Type B pancreatic cell (in vitro differentiated cells): ENCODE data around the gene CPED1. TPM values are rescaled to one million over a fixed set of nuclear protein-coding genes. Genes with fewer than 3 reads are reported as not detected.

Experiments
- DNase-seq: peaks from one replicate; pipeline ENCODE4 v3.0.0; 2021; ENCODE audit warnings: mixed read lengths; ENCODE audit not compliant: unreplicated experiment; ENCODE audit errors: extremely low spot score
- H3K27ac Mint-ChIP-seq: 2 replicates; pipeline ENCODE4 v1.8.0; 2021; ENCODE audit warnings: mild to moderate bottlenecking, mixed read lengths
- H3K27me3 Mint-ChIP-seq: 2 replicates; pipeline ENCODE4 v1.8.0; 2021; ENCODE audit warnings: mixed read lengths
- H3K36me3 Mint-ChIP-seq: 2 replicates; pipeline ENCODE4 v1.8.0; 2021; ENCODE audit warnings: mixed read lengths
- H3K4me1 Mint-ChIP-seq: one replicate; pipeline ENCODE4 v1.8.0; 2021; ENCODE audit warnings: mixed read lengths; ENCODE audit not compliant: unreplicated experiment
- H3K4me3 Mint-ChIP-seq: 2 replicates; pipeline ENCODE4 v1.8.0; 2021; ENCODE audit warnings: mild to moderate bottlenecking, mixed read lengths
- H3K9me3 Mint-ChIP-seq: 2 replicates; pipeline ENCODE4 v1.8.0; 2021; ENCODE audit warnings: mixed read lengths
- CTCF ChIP-seq: fragments of 200-600 bp; sonication (generic); conservative IDR thresholded peaks from 2 replicates; pipeline ENCODE4 v1.5.0; 2021; ENCODE audit warnings: antibody characterized with exemption, mild to moderate bottlenecking
- total RNA-seq: library from RNA; stranded (reverse); gene quantifications from 2 replicates; pipeline ENCODE4 v1.2.1, GENCODE V29; 2021; ENCODE audit warnings: low replicate concordance

The CPED1 gene
- total RNA-seq, 1 donor from 2014 or later, result 45.4 TPM

GRCh38 chr7:121037957-121038716, 49.6 kb downstream of the CPED1 start:
- H3K9me3 Mint-ChIP-seq, result no peaks in the 10 kb centered on the region
- H3K27ac Mint-ChIP-seq, result no peak overlapping the region
- no peak overlapping the region for H3K4me3 Mint-ChIP-seq
- DNase-seq, result no peak
- H3K27me3 Mint-ChIP-seq, result no peaks in the 10 kb centered on the region
- H3K4me1 Mint-ChIP-seq, result peaks cover 17% of the 10 kb centered on the region
- H3K36me3 Mint-ChIP-seq, result peaks cover 18% of the 10 kb centered on the region
- TF ChIP-seq CTCF, result no peak

- DNase-seq, result no peak
- TF ChIP-seq CTCF, result no peak
- Mint-ChIP-seq H3K27me3 (no peaks in the 10 kb centered on the region), H3K36me3 (peaks cover 19% of the 10 kb centered on the region), H3K4me1 (peaks cover 16% of the 10 kb centered on the region), H3K4me3 (no peak overlapping the region), H3K27ac (no peak overlapping the region), H3K9me3 (no peaks in the 10 kb centered on the region)
Observed at GRCh38 chr7:121038717-121039509, 50.4 kb downstream of the CPED1 start.

- peaks cover 22% of the 10 kb centered on the region for H3K36me3 Mint-ChIP-seq
- no peak overlapping the region for H3K4me3 Mint-ChIP-seq
- H3K27ac Mint-ChIP-seq, result no peak overlapping the region
- H3K27me3 Mint-ChIP-seq, result no peaks in the 10 kb centered on the region
- TF ChIP-seq CTCF, result no peak
- no peaks in the 10 kb centered on the region for H3K9me3 Mint-ChIP-seq
- H3K4me1 Mint-ChIP-seq, result peaks cover 20% of the 10 kb centered on the region
- no peak for DNase-seq
Observed at GRCh38 chr7:121039510-121039822, 51.0 kb downstream of the CPED1 start.

GRCh38 chr7:121039994-121040393, 51.5 kb downstream of the CPED1 start:
- no peak for DNase-seq
- H3K4me1 Mint-ChIP-seq, result peaks cover 23% of the 10 kb centered on the region
- H3K27me3 Mint-ChIP-seq, result no peaks in the 10 kb centered on the region
- no peak for TF ChIP-seq CTCF
- H3K4me3 Mint-ChIP-seq, result no peak overlapping the region
- H3K27ac Mint-ChIP-seq, result no peak overlapping the region
- no peaks in the 10 kb centered on the region for H3K9me3 Mint-ChIP-seq
- peaks cover 18% of the 10 kb centered on the region for H3K36me3 Mint-ChIP-seq

- Mint-ChIP-seq H3K27ac (no peak overlapping the region), H3K4me3 (peak overlapping the region; percentile 35), H3K27me3 (no peaks in the 10 kb centered on the region), H3K9me3 (no peaks in the 10 kb centered on the region), H3K4me1 (peaks cover 28% of the 10 kb centered on the region), H3K36me3 (peaks cover 14% of the 10 kb centered on the region)
- no peak for TF ChIP-seq CTCF
- no peak for DNase-seq
Observed at GRCh38 chr7:121041516-121042148, 53.1 kb downstream of the CPED1 start.
